ENCODE results near the gene RAP2A.

Gene RAP2A

GRCh38 chr13:97422118-97423054, 11.6 kb upstream of the RAP2A start:
- no peak for DNase-seq

- DNase-seq, result no peak
Observed at GRCh38 chr13:97423300-97424045, 10.5 kb upstream of the RAP2A start.

GRCh38 chr13:97425590-97425989, 8.4 kb upstream of the RAP2A start:
- no peak for DNase-seq

- no peak for DNase-seq
Observed at GRCh38 chr13:97426695-97427094, 7.3 kb upstream of the RAP2A start.

- no peak for DNase-seq
Observed at GRCh38 chr13:97429681-97430081, 4.3 kb upstream of the RAP2A start.

GRCh38 chr13:97430296-97430695, 3.7 kb upstream of the RAP2A start:
- no peak for DNase-seq

- no peak for DNase-seq
Observed at GRCh38 chr13:97431171-97431764, 2.7 kb upstream of the RAP2A start.

GRCh38 chr13:97432232-97432916, 1.6 kb upstream of the RAP2A start:
- DNase-seq, result no peak

GRCh38 chr13:97432917-97433726, 847 bp upstream of the RAP2A start:
- peak; percentile 100 for DNase-seq

GRCh38 chr13:97434397-97435201, 630 bp downstream of the RAP2A start:
- DNase-seq, result peak; percentile 59

- no peak for DNase-seq
Observed at GRCh38 chr13:97435323-97435722, 1.4 kb downstream of the RAP2A start.

GRCh38 chr13:97435794-97436193, 1.8 kb downstream of the RAP2A start:
- DNase-seq, result no peak

- DNase-seq, result no peak
Observed at GRCh38 chr13:97436845-97437244, 2.9 kb downstream of the RAP2A start.

GRCh38 chr13:97437729-97438128, 3.8 kb downstream of the RAP2A start:
- no peak for DNase-seq

GRCh38 chr13:97438856-97439595, 5.1 kb downstream of the RAP2A start:
- DNase-seq, result no peak

- DNase-seq, result no peak
Observed at GRCh38 chr13:97440598-97441170, 6.7 kb downstream of the RAP2A start.

- no peak for DNase-seq
Observed at GRCh38 chr13:97441368-97441767, 7.4 kb downstream of the RAP2A start.

GRCh38 chr13:97445522-97446187, 11.7 kb downstream of the RAP2A start:
- DNase-seq, result no peak

- DNase-seq, result no peak
Observed at GRCh38 chr13:97446448-97446847, 12.5 kb downstream of the RAP2A start.

All from femur (tissue), 1 donor.